HG03565 (cell line): Measurements from ENCODE around the gene SERPINB12.

Experiments
- ATAC-seq: cut with Tn5 transposase; IDR thresholded peaks from one replicate; pipeline ENCODE4 v1.9.1; 2021; ENCODE audit warnings: mild to moderate bottlenecking, moderate library complexity; ENCODE audit not compliant: unreplicated experiment

SERPINB12 gene

GRCh38 chr18:63592471-63592870 lies 50.3 kb downstream of the SERPINB12 start:
- no peak for ATAC-seq

GRCh38 chr18:63596964-63597363 lies 54.8 kb downstream of the SERPINB12 start:
- ATAC-seq: no peak

GRCh38 chr18:63603355-63603754 lies 61.2 kb downstream of the SERPINB12 start:
- ATAC-seq: no peak

DNA sequence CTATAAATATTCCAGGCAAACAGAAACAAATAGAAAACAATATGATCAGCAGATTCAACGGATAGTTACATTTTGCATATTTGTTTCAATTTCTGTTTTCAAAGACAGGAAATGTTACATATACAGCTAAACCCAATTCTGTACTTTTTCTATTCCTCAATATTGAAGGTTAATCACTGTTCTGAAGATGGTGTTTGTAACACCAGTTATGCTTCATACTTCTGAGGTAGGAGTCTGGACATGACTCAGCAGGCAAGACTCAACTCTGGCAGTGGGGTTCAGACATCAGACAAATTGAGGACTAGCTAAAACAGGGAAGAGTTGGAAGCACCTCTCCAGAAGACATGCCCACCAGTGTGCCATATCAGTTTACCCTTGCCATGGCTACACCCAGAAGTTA lies 61.6 kb downstream of the SERPINB12 start:
- ATAC-seq: peak; percentile 98

- no peak for ATAC-seq
Measured at GRCh38 chr18:63604791-63605567, 62.8 kb downstream of the SERPINB12 start.

DNA sequence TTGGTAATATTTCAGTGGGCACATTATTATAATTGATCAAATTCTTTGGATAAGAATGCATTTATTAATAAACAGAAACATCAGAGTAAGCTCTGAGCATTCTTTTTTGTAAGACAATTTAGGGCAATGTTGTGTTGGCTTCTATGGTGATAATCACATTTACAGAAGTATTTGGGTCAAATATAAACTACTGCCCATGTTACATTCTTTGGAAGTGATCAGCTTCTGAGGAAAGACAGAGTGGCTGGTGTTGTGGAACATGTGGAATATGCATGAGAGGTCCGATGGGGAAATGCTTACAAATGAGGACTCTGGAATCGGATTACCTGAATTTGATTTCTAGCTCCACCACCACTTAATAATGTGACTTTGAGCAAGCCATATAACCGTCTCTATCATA lies 64.4 kb downstream of the SERPINB12 start:
- no peak for ATAC-seq

- ATAC-seq: no peak
Measured at GRCh38 chr18:63613420-63613819, 71.3 kb downstream of the SERPINB12 start.

DNA sequence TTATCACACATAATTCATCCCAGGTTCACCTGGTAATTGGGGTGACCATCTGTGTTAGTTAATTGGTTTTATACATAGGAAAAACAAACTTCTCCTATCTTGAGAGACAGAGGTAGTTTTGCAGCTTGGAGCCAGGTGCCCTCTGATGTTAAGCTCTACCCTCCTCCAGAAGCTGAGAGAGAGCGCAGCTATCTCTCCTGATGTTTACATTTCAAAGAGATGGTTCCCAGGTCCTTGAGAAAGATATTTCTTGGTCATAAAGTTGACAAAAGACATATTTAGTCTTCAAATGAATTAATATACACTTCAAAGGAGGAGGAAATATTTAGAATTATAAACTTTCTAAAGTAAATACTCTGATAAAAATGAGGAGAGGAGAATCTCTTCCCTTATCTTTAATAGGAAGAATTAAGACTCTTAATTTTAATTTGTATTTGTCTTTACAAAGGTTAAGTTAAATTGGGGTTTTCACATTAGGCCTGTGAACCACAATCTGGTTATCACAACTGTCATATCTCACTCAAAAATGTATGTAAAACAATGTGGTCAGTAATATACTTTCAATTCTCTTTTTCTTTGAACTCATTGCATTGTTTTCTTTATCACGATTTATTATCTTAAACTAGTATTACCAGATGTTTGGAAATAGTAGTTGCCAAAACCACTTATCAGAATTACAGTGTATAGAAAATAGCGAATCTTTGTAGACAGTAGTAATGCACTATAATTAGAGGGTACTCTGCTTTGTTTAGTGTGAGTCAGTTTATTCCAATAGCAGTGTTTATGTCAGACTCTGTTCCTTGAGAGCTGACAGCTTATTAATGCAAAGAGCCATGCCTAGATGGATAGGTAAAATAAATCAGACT lies 75.1 kb downstream of the SERPINB12 start:
- peak; percentile 89 for ATAC-seq

- peak; percentile 6 for ATAC-seq
Measured at GRCh38 chr18:63617915-63618234, 75.7 kb downstream of the SERPINB12 start.
